HG02870 (cell line): ENCODE data around the gene RBM38.

ENCODE experiments used
- ATAC-seq: cut with Tn5 transposase; IDR thresholded peaks from one replicate; pipeline ENCODE4 v1.9.1; 2021; ENCODE audit warnings: mild to moderate bottlenecking, moderate library complexity; ENCODE audit not compliant: unreplicated experiment

Gene RBM38

DNA sequence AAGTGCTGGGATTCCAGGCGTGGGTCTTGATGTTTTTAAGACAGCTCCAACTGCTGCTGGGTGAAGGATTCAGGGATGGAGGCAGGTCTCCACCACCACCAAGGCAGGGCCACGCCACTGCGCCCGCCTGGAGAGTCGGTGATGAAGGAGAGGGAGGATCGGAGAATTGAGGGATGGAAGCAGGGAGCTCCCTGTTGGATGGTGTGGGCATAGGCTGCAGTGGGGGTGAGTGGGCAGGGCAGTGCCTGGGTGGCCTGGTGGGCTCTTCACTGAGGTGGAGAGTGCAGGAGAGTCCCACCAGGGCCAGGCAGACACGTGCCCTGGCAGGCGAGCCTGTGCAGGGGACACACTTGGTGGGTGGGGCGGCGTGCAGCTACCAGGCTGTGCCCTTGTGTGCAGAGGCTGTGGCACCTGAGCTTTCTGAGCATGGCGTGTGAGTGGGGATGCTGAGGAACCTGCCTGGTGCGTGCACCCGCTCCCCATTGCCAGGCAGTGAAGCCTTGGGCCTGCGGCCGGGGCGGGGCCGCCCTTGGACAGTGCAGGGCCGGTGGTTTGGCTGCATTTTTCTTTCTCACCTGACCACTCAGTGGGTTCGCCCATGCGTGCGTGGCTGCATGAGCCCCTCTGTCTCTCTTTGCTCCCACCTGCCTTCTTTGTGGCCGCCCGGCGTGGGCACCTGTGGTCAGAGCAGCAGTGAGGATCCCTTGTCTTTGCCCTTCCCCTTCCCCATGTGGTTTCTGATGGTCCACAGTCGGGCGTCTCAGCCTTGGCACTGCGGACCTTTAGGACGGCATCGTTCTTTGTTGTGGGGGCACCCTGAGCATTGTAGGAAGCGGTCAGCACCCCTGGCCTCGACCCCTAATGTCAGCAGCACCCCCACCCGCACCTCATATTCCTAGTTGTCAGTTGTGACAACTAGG lies 11.3 kb downstream of the RBM38 start:
- no peak for ATAC-seq

DNA sequence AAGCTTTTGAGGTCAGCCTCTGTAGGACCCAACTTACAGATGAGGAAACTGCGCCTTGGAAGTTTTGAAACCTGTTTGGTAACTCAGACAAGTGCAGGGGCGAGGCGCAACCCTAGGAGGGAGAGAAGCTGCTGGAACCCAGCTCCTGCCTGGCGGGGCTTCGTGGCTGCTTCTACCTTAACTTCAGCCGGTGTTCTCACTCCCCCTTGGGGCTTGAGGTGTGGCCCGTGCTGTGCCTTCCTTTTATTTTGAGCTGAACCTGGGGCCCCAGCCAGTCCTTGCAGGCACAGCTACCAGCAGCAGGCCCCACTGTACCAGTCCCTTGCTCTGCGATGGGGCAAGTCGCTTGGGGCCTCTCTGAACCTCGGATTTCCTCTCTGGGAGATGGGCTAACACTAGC lies 12.0 kb downstream of the RBM38 start:
- ATAC-seq = no peak

DNA sequence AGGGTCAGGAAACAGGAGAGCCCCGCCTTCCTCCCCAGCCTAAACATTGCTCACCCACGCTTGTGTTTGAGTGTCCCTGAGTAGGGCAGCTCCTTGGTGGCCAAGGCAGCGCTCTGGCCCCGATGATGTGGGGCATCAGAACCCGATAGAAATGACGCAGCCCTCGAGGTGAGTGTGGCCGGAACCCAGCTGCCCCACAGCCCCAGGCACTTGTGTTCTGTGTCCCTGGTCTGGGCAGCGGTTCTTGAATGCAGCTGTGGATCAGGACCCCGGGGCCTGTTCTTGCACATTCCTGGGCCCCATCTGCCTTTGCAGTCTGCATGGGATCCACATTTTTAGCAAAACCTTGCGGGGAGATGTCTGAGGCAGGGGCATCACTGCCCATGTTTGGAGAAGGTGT lies 12.8 kb downstream of the RBM38 start:
- ATAC-seq = no peak

DNA sequence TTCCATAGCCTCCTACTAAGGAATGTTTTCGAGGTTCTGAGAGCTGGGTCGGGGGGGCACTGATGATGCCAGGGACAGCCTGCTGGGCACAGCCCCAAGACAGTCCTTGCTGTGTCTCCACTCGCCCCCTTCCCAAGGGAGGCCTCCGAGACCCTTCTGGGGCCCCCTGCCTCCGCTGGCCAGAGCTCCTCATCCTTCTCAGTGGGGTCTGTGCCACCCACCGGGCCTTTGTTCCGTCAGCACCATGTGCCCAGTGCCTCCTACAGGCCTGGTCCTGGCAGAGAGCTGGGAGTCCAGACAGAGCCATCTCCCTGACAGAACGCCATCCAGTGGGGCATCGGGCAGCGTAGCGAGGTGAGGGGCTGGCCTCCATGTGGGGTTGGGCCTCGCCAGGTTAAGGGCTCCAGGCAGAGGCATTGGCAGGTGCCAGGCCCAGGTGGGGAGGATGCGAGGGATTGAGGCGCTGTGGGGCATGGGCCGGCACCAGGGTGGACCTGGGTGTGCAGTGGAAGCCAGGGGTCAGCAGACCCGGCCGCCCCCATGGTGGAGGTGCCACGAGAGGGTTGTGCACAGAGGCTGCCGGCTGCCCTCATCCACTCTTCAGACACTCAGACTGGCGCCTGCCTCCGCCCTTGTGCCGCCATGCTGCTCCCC lies 13.3 kb downstream of the RBM38 start:
- ATAC-seq = no peak

DNA sequence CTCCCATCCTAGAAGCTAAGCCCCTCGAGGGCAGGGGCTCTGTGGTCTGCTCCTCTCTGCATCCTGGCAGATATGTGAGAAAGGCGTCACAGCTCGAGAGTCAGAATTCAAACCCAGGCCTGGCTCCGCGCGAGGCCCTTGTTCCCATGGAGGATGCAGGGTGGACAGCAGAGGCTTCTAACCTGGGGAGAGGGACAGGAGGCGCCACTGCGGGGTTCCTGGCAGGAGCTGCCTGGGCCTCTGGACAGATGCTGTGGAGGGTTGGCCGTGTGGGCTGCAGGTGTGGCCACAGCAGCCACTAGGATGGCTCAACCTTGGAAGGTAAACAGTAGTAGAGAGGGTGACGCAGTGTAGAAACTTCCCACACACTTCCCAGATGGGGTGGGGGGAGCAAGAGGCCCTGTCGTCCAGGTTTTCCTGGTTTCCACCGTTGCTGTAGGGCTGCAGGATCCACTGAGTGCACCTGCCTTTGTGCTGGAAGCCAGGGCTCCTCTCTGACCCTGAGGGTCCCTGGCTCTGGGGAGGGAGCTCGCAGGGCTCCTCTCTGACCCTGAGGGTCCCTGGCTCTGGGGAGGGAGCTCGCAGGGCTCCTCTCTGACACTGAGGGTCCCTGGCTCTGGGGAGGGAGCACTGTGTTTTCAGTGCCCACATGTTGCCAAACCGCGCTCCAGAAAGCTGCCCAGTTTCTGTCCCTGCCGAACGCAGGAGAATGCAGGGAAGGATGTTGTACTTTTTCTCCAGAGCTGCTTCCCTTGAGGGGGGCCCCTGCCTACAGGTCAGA lies 14.2 kb downstream of the RBM38 start:
- ATAC-seq = no peak

DNA sequence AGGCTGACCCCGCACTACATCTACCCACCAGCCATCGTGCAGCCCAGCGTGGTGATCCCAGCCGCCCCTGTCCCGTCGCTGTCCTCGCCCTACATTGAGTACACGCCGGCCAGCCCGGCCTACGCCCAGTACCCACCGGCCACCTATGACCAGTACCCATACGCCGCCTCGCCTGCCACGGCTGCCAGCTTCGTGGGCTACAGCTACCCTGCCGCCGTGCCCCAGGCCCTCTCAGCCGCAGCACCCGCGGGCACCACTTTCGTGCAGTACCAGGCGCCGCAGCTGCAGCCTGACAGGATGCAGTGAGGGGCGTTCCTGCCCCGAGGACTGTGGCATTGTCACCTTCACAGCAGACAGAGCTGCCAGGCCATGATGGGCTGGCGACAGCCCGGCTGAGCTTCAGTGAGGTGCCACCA lies 16.4 kb downstream of the RBM38 start:
- ATAC-seq = no peak

DNA sequence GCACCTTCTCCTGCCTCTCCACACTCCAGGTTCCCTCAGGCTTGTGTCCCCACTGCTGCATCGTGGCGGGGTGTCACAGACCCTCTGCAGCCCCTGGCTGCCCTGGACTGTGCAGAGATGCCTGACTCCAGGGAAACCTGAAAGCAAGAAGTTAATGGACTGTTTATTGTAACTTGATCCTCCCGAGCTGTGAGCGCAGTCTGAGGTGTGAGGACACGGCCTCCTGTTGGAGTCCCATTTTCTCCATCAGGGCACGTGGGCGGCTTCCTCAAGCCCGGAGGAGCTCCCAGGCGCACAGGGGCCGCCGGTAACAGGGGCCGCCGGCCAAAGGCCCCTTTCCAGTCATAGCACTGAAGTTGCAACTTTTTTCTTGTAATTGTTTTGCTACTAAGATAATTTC lies 16.9 kb downstream of the RBM38 start:
- no peak for ATAC-seq

DNA sequence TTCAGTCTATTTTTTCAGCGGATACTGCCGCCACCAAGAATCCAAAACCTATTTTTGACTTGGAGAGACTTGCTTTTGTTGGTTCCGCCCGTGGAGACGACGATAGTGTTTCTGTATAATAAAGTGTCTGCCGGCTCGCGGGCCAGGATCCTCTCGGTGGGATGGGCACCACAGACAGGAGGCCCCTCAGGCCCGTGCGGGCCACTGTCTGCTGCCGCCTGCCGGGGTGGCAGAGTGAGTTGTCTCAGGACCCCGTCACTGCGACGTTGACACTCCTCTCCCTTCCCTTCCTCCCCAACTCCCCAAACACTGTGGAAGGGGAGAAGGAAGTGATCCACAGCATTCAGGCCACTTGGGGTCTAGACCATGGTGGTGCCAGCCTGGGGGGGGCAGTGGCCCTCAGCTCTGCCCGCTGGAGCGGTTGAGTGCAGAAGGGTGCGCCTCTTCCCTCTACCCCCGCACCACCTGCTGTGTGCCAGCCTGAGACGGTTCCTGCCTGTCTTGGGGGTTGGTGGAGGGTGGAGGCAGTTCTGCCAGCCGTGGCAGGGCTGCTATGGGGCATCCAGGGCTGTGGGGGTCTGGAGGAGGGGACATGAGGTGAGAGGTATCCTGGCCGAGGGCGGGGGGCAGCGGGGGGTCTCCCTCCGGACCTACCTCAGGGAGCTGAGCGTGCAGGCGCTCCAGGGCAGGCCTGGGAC lies 17.5 kb downstream of the RBM38 start:
- no peak for ATAC-seq

DNA sequence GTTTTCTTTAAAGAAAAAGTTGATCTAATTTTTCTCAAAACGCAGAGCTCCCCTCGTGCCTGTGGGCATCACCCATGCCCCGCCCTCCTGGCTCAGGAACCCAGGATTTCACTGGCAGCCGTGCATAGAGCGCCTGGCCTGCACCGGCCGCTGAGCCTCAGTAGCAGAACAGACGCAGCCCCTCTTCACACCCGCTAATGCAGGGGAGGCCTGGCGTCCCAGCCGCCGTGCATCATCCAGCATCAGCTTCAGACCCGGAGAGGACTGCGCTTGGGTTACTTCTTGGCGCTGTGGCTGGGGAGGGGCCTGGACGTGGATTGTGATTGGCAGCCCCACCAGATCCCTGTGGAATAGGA lies 18.1 kb downstream of the RBM38 start:
- ATAC-seq = no peak

DNA sequence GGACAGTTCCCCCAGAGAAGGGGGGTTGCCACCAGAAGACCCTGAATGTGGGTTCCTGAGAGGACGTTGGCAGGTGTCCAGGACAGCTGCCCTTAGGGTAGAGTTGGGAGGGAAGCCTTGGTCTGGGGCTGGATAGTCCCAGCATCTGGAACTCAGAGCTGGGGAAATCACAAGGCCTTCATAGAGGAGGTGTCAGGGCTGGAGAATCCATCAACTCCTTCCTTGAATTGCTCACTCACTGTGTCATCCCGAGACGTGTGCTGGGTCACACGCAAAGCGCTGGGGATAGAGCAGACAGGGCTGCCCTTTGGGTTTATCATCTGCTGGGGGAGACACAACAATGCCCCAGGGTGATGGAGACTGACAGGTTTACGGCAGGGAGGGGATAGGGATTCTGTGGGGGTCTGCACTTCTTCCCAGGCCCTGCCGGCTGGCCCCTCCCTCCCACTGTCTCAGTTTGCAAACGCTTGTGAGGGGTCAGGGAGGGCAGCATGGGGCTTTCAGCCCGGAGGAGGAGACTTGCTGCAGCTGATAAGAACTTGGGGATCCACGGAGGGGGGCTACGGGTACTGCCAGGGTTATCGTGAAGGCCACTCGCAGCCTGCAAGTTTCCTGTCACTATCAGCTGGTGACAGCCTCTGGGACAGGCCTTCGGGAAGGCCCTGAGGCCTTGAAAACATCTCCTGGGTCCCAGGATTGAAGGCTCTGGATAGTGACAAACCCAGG lies 18.6 kb downstream of the RBM38 start:
- no peak for ATAC-seq

DNA sequence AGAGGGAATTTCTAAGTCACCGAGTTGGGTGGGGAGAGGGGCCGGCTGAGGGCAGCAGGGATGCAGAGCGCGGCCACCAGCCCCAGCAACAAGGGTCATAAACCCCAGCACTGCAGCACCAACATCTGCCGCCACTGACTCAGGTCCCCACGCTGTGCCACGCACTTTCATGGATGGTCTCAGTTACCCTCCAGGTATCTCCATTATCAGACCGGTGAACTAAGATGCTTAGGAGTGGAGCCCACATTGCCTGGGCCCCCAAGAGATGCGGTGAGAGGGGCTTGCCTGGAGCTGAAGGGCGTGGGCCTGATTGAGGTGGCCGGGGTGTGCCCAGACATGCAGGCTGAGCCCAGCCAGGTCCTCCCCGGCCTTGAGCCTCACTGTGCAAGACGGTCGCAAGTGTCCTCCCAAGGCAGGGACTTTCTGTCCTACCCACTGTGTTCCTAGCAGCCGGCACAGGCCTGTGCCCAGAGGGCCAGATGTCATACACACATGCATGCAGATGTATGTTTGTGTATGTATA lies 19.3 kb downstream of the RBM38 start:
- ATAC-seq = no peak

DNA sequence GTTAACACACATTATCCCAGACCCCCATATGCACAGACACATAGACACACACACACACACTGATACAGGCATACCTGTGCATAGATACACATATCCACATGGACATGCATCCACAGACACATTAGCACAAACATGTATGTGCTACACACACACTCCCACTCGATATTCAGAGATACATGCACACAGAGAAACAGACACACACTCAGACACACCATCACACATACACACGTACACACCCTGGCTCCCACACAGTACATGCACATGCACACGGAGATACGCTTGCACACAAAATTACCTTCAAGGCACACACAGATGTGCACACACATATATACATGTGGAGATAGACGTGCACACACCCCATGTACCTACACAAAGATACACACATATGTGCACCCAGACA lies 19.7 kb downstream of the RBM38 start:
- ATAC-seq = no peak

DNA sequence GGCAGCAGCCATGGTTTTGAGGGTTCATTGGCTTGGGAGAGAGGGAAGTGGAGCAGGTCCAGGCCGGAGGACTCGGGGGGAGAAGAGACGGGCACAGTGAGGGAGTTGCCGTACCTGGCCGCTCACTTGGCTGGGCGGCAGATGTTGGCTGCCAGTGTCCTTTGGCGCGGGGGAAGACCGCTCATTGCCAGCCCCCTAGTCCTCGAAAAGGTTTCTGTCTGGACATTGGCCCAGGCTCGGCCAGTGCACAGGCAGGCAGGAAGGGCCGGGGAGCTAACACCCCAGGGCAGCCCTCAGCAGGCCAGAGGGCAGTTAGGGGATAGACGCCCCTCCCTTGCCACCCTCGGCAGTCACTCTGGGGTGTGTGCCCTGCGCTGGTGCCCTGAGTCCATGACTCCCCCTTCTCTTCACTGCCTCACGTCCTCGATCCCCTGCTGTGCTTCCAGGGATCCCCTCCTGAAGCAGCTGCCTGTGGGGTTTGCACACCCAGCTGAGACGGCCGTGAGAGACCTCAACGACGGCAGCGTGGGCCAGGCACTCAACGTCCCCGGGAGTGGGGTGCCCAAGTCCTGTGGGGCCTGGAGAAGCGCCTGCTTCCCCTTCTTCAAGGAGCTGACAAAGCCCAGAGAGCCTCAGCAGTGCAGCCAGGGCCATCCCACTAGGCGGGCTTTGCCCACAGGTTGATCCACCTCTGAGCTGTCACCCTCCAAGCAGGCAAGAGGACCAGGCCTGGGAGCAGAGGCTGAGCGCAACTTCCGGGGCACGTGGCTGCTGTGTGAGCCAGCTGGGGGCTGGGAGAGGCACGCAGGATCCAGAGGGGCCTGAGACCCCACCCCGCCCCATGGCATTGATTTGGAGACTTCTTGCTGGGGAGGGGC lies 20.4 kb downstream of the RBM38 start:
- no peak for ATAC-seq

DNA sequence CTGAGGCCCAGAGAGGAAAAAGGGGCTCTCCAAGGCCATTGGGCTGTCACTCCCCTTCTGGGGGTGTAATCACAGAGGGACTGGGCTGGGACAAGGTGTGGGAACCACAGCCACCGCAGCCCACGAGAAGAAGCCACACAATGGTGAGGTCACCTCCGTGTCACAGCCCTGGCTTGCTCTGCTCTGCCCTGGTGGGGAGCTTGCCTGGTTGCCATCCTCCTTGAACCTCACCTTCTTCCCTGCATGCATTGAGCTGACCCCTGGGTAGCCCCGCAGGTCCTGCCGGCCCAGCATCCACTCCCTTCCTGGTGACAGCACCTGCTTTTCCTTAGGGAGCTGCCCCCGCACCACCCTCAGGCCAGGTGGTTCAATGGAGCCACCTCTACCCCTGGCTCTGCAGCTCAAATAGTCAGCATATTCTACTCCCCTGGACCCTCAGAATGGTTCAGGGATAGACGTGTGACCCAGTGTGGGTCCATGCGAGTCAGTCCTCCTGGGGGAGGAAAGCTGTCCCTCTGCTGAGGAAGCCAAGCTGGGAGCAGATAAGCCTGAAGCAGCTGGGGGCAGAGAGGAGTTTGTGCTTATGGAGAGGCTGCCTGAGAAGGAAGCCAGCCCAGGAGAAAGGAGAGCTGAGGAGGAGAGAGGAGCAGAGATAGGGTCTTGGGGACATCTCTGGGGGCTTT lies 21.3 kb downstream of the RBM38 start:
- no peak for ATAC-seq

DNA sequence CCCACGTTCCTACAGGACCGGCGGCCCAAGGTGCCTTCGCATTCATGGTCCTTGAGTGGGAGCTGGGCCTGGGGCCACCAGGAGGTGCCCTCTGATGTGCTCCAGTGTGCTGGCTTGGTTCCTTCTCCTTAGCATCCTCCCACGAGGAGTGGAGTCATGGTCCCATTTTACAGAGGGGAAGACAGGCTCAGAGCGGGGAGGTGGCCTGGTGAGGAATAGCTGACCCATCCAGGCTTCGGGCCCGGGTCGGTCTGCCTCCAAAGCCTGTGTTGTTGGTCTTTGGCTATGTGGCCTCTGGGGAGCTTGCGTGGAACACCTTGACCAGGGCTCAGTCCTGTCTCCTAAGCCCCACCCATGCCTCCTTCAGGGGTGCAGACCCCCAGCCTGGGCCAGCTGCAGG lies 22.8 kb downstream of the RBM38 start:
- ATAC-seq = no peak

DNA sequence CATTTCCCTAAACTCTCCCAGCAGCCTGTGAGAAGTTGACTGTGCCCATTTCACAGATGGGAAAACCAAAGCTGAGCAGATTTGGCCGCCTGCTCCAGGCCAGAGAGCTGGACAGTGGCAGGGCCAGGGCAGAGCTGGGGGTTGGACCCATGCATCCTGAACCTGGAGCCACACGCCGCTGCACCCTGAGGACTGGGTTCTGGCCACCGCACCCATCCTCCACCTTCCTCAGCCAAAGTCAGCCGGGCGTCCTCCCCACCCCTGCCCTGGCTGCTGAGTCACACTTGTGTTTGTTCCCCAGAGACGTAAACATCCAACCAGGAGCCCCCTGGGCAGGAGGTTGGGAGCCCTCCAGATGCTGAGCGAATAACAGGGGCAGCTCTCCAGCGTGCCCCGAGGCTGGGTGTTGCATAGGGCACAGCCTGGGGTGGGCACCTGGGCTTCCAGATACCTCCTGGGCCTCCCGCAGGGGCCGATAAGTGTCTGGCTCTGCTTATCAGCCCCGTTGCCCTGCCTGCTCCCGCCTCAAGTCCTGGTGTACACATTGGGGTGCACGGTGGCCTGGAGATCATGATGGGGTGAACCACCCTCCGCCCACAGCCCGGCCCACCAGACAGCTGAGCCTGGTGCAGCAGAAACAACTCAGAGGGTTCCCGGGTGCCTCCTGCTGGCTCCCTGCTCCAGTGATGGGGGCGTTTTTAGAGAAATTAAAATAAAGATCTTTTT lies 23.8 kb downstream of the RBM38 start:
- ATAC-seq = no peak

DNA sequence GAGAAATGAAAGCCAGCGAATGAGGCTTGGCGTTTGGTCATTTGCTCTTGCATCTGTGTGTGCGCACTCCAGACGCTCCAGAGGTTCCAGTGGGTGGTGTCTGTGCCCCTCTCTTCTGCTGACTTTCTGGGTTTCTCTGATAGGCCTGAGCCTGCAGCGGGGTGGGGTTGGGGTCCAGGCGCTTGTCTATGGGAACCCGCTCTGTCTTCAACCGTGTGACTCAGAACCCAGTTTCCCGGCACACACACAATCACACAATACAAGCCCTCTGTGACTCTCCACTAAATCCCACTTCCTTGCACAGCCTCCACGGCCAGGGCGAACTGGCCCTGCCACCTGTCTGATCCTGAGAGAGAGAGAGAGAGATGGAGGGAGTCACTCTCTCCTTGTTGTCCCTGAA lies 24.6 kb downstream of the RBM38 start:
- no peak for ATAC-seq
